HG02870 (cell line): ENCODE results near the gene TRPM3.

ENCODE experiments used
- ATAC-seq: cut with Tn5 transposase; IDR thresholded peaks from one replicate; pipeline ENCODE4 v1.9.1; 2021; ENCODE audit warnings: mild to moderate bottlenecking, moderate library complexity; ENCODE audit not compliant: unreplicated experiment

The TRPM3 gene

DNA sequence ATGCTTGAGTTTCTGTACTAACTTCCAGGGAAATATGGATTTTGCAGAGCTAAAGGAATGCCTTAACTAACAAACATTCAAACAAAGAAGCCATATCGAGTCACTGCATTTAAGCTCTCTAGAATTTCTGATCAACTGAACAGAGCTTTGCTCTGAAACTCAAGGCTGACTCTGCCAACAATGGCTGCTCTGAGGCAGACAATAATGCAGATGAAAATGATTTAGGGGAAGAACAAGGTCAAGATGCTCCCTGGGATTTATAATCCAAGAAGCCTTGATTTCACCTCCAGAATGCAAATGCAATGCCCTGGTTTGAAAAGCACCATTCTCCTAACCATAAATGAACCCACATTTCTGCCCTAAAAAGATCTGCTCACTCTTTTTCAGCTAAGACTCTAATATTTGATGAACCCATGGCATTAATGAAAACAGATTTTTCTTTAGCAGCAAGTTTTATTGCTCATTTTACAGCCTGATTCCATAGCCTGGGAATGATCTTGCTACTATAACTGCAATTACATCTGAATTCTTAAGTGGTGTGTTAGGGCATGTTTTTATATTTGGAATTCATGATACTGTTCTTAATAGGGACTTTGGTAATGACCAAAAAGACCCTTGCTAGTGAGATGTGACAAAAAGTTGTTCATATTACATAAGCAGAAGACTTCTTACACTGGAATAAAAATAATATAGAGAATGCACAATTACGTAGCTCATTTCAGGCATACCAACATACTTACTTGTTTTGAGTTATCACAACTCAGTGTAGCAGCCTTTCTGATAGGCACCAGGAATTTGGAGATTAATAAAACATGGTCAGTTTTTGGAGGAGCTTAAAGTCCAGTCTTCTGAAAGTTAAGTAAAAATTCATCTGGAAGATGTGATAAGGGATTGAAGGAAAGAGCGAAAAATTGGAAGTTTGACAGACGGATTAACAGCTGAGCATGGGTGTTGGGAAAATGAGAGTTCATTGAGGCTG lies 169.4 kb downstream of the TRPM3 start:
- no peak for ATAC-seq

DNA sequence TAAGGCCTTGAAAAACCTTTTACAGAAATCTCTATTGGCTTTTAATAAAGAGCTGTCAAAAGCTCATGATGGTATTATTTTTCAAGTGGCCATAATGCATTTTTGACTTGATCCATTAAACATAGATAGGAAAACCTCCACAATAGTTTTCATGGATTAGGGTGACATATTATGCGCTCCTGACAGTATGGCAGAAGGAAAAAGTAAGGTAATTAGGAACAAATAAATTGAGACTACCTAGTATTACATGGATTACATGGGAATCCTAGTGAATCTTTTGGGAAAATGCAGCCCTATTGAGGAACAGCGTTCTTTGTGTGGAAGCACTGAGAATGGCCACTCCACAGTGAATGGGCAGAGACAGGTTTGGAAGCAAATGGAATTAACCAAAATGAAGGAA lies 171.2 kb downstream of the TRPM3 start:
- no peak for ATAC-seq

- ATAC-seq, result no peak
Observed at GRCh38 chr9:70949239-70949638, 172.2 kb downstream of the TRPM3 start.

- ATAC-seq, result no peak
Observed at GRCh38 chr9:70948744-70949143, 172.7 kb downstream of the TRPM3 start.

- ATAC-seq, result no peak
Observed at GRCh38 chr9:70947511-70947910, 173.9 kb downstream of the TRPM3 start.

GRCh38 chr9:70947086-70947485 lies 174.3 kb downstream of the TRPM3 start:
- ATAC-seq, result no peak

GRCh38 chr9:70945301-70945700 lies 176.1 kb downstream of the TRPM3 start:
- ATAC-seq, result no peak

DNA sequence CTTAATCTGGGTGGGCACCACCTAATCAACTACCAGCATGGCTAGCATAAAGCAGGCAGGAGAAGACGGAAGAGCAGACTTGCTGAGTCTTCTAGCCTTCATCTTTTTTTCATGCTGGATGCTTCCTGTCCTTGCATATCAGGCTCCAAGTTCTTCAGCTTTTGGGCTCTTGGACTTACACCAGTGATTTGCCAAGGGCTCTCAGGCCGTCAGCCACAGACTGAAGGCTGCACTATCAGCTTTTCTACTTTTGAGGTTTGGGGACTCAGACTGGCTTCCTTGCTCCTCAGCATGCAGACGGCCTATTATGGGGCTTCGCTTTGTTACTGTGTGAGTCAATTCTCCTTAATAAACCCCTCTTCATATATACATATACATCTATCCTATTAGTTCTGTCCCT lies 180.2 kb downstream of the TRPM3 start:
- no peak for ATAC-seq

- no peak for ATAC-seq
Observed at GRCh38 chr9:70940605-70941004, 180.8 kb downstream of the TRPM3 start.

DNA sequence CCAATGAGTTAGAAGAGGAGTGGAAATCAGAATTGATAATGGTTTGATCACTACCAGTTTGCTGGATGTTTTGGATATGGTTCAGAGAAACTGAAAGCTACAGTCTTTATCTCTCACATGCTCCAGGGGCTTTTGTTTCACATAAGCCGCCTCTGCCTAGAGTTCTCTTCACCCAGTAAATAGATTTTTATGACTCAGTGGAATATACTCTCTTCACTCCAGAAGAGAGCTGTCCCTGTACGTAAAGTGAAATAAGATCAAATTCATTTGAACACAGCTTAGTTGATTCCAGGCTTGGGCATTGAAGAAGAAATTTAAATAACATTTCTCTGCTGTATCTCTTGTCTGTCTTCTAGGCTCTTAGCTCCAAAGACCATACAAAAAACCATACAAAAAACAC lies 184.9 kb downstream of the TRPM3 start:
- no peak for ATAC-seq

- no peak for ATAC-seq
Observed at GRCh38 chr9:70935856-70936255, 185.6 kb downstream of the TRPM3 start.

DNA sequence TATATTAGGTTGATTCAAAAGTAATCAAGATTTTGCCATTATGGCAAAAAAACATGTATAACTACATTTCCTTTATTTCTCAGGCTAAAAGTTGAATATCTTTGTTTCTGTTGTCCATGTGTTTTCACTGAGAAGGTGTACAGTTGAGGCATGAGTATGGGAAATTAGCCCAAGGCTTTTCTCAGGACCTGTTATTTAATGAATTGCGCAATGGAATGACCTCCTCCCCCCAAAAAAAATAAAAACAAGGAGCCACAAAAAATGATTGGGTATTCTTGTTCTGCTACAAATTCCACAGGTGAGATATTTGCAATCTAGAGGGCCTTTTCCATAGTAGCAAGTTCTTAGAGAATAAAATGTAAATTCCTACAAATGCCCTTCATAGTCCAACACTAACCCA lies 186.8 kb downstream of the TRPM3 start:
- no peak for ATAC-seq

- no peak for ATAC-seq
Observed at GRCh38 chr9:70933321-70933720, 188.1 kb downstream of the TRPM3 start.

DNA sequence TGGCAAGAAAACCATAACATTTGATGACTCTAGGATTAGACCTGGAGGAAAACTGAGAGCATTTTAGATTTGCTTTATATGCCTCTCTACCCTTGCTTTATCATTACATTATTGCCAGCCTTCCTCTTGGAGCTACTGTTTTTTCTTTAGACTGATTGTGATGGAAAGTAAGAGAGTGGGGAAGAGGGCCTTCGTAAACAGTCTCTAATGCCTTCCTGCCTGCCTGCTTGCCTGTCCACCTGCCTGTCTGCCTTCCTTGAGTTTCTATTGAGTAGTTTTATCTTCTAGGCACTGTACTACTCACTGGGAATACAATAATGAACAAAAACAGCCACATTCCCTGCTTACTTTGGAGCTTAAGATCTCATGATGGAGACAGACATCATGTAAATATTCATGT lies 189.3 kb downstream of the TRPM3 start:
- ATAC-seq, result no peak

DNA sequence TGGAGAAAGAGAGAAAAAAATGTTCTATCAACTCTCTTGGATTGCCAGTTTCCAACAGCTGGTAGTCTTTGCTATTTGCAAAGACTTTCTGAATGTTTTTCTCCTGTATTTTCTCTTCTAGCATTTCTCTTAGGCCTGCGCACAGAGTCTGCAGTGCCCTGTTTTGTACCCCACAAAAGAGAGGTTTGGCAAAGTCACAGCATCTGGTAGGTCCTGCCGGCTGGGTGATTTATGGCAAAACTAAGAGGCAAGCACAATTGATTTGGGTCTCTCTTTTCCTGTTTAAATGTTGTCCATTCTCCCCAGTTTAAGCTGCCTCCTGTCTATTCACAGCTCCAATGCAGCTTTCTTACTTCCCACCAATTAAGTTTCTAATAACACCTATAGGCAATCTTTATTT lies 193.9 kb downstream of the TRPM3 start:
- ATAC-seq, result no peak

DNA sequence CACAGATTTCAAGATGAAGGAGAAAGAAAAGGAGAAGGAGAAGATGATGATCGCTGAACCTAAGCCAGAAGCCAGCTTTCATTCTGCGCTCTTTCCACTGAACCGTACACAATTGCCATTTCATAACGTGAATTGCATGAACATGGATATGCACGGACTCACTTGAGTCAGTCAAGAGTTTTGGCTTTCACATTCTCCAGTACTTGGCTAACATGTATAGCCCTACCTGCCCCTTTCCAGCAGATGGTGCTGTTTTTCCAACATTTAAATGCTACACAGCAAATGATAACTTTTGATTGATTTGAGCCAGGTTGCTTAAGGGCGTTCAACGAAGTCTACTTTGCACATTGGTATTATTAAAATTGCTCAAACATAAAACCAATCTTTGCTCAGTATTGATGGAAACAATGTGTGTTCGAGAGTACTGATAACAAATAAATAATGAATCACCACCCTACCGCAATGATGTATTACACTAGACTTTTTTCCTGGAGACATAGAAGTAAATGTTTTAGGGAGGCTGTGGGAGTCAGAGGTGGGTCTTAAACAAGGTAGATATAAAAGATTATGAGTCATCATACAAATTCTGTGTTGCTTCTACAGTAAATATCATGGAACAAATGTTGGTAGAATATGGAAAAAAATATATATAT lies 196.4 kb downstream of the TRPM3 start:
- ATAC-seq, result peak; percentile 84

DNA sequence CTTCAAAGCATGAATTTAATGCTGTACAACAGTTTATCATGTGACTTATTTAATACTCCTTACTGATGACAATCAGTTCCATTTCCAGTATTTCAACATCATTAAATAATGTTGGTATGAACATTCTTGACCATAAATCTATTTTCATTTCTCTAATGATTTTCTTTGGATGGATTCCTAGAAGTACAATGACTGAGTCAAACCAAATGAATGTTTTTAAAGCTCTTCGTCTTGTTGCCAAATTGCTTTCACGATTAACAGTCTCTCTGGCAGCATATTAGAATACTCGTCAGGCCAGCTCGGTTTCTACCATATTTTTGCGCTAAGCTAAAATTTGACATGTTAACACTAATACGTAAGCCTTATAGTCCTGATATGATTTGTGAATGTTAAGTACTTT lies 197.0 kb downstream of the TRPM3 start:
- no peak for ATAC-seq

DNA sequence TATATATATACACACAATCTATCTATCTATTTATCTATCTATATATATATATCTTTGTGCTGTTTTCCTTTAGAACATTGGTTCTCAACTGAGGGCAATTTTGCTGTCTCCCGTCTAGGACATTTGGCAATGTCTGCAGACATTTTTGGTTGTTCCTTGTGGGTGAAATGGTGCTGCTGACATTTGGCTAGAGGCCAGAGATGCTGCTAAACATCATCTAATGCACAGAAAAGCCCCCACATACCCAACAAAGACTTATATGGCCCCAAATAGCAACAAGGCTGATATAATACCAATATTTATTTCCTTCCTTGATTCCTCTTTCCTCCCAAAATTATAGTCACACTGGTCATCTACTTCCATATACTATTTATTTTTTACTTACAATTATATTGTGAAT lies 197.5 kb downstream of the TRPM3 start:
- ATAC-seq, result no peak

DNA sequence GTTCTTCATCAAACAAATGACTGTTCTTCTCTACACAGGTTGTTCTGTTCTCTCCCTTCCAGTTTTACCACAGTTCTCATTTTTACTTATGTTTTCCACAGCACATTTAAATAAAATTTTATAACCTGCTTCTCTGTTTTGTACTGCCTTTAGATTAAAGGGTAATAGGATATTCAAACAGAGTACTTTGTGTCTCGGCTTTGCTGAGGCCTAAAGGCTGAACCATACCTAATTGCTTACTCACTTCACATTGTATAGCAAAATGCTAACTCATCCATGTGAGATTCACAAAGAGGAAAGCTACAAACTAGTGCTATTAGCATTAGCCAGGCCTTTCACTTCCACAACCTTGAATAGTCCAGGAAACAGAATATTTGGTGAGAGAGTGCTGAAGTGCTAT lies 200.3 kb downstream of the TRPM3 start:
- ATAC-seq, result no peak

DNA sequence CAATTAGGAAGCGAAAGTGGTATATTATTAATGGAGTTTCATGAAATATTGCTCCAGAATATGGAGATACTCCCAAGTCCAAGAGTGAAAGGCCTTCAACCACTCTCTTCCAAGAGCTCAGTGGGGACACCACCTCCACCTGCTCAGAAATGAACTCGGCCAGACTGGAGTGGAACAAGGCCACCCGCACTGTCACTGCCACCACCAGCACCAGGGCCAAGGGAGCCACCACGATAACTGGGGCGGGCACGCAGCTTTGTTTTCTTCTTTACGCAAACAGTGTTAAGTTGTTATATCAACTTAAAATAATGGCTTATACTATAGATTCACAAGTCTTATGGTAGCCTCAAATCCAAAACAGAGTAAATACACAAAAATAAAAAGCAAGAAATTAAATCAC lies 204.1 kb downstream of the TRPM3 start:
- no peak for ATAC-seq

- ATAC-seq, result no peak
Observed at GRCh38 chr9:70911791-70912190, 209.6 kb downstream of the TRPM3 start.

DNA sequence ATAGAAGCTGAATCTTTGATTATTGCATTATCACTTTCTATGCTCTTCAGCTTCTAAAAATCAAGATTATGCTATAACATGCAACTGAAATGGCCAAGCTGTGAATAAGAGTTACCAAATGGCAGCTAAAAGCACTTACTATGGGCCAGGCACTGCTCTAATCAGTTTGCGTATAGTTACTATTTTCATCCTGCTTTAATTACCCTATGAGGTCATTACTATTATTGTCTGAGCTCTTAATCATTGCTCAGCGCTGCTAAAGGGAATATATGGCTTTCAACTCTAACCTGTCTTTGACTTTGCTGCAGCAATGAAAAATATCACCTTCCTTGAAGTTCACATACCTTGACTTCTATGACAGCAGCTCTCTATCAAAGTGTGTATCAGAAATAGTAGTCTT lies 210.8 kb downstream of the TRPM3 start:
- no peak for ATAC-seq
